PC-3 (cell line): ENCODE results near the gene PCNX2. TPM values are rescaled to one million over a fixed set of nuclear protein-coding genes. Genes with fewer than 3 reads are reported as not detected.

Source experiments
- ATAC-seq: fragments of 200-7000 bp; cut with Tn5 transposase; 2 replicates; pipeline ENCODE4 v1.9.1; 2020; ENCODE audit warnings: mild to moderate bottlenecking, moderate library complexity
- BruUV-seq: library from RNA; stranded (reverse); fragments of 400-500 nt; replicated peaks from 2 replicates; lab custom pipeline; 2021; lab: Mats Ljungman, UMichigan
- CTCF ChIA-PET: fragments of 300-600 bp; sonication (Branson Sonifier 250); formaldehyde crosslinking; loops from one replicate; lab custom pipeline; 2022; ENCODE audit warnings: antibody characterized with exemption; lab: Charles Lee
- POLR2A ChIA-PET: fragments of 300-600 bp; sonication (Branson Sonifier 250); formaldehyde crosslinking; loops from one replicate; lab custom pipeline; 2022; ENCODE audit warnings: antibody characterized with exemption; ENCODE audit not compliant: unreplicated experiment; lab: Charles Lee
- DNase-seq: peaks from one replicate; pipeline ENCODE4 v3.0.0-alpha.2; 2015
- H2AFZ ChIP-seq: fragments of 300-600 bp; sonication (generic); 2 replicates; pipeline ENCODE4 v1.6.0; 2016; ENCODE audit warnings: antibody characterized with exemption, low read length
- H3F3A ChIP-seq: fragments of 300-600 bp; sonication (generic); one replicate; pipeline ENCODE4 v1.6.0; 2017; ENCODE audit warnings: antibody characterized with exemption, low read length, control low read depth, mild to moderate bottlenecking; ENCODE audit not compliant: unreplicated experiment
- H3K27ac ChIP-seq: fragments of 300-600 bp; sonication (generic); 2 replicates; pipeline ENCODE4 v1.5.1; 2016; ENCODE audit warnings: mild to moderate bottlenecking, low read length
- H3K27me3 ChIP-seq: fragments of 300-600 bp; sonication (generic); 2 replicates; pipeline ENCODE4 v1.6.1; 2016; ENCODE audit warnings: low read length, mixed read lengths
- H3K36me3 ChIP-seq: fragments of 300-600 bp; sonication (generic); 2 replicates; pipeline ENCODE4 v1.6.1; 2016; ENCODE audit warnings: low read depth, mixed run types, low read length, mixed read lengths
- H3K4me1 ChIP-seq: fragments of 300-600 bp; sonication (generic); 2 replicates; pipeline ENCODE4 v1.5.1; 2016; ENCODE audit warnings: low read length; ENCODE audit not compliant: insufficient read depth
- H3K4me2 ChIP-seq: fragments of 300-600 bp; sonication (generic); 2 replicates; pipeline ENCODE4 v1.6.0; 2016; ENCODE audit warnings: low read length
- H3K4me3 ChIP-seq: fragments of 300-600 bp; sonication (generic); 2 replicates; pipeline ENCODE4 v1.5.1; 2016; ENCODE audit warnings: mild to moderate bottlenecking, low read length, mixed read lengths
- H3K79me2 ChIP-seq: fragments of 300-600 bp; sonication (generic); 2 replicates; pipeline ENCODE4 v1.6.1; 2017; ENCODE audit warnings: low read length, mixed read lengths
- H3K9ac ChIP-seq: fragments of 300-600 bp; sonication (generic); 2 replicates; pipeline ENCODE4 v1.6.0; 2016; ENCODE audit warnings: mild to moderate bottlenecking, low read length
- H3K9me2 ChIP-seq: fragments of 300-600 bp; sonication (generic); replicated peaks from 2 replicates; pipeline ENCODE4 v1.6.1; 2016; ENCODE audit warnings: mixed run types, low read length, mixed read lengths
- H3K9me3 ChIP-seq: fragments of 300-600 bp; sonication (generic); 2 replicates; pipeline ENCODE4 v1.6.1; 2016; ENCODE audit warnings: low read length, mixed read lengths
- H4K20me1 ChIP-seq: fragments of 300-600 bp; sonication (generic); 2 replicates; pipeline ENCODE4 v1.6.1; 2016; ENCODE audit warnings: low read length, mixed read lengths
- CTCF ChIP-seq: fragments of 300-600 bp; sonication (generic); conservative IDR thresholded peaks from 2 replicates; pipeline ENCODE4 v1.5.1; 2017; ENCODE audit warnings: antibody characterized with exemption, low read depth, mild to moderate bottlenecking, low read length
- EZH2 ChIP-seq: fragments of 300-600 bp; sonication (generic); IDR thresholded peaks from one replicate; pipeline ENCODE4 v1.6.1; 2017; ENCODE audit warnings: antibody characterized with exemption, mild to moderate bottlenecking, low read length; ENCODE audit not compliant: unreplicated experiment
- EZH2phosphoT487 ChIP-seq: fragments of 300-600 bp; sonication (generic); IDR thresholded peaks from 2 replicates; pipeline ENCODE4 v1.6.1; 2018; ENCODE audit warnings: mild to moderate bottlenecking, antibody characterized with exemption, low read length, borderline replicate concordance
- intact Hi-C: fragments of 100-400 bp; cut with micrococcal nuclease; formaldehyde crosslinking; loops from 2 replicates; pipeline ENCODE4 v1.9.0; 2023
- total RNA-seq: library from RNA; depleted of rRNA; stranded (reverse); fragments of >200 nt; gene quantifications from 2 replicates; pipeline ENCODE4 v1.2.3, GENCODE V29; 2014

Gene PCNX2
- total RNA-seq, 1 experiment from 2014 or later: 17.3 TPM

- no peak for ATAC-seq
- Histone ChIP-seq H3K27me3 (no peaks in the 10 kb centered on the region), H3K36me3 (peaks cover 43% of the 10 kb centered on the region), H3K4me3 (no peak overlapping the region), H2AFZ (no peak overlapping the region), H3K9me2 (no peaks in the 10 kb centered on the region), H3K27ac (no peak overlapping the region), H3K9ac (no peak overlapping the region), H3K79me2 (no peaks in the 10 kb centered on the region), H3F3A (no peaks in the 10 kb centered on the region), H3K9me3 (peaks cover 12% of the 10 kb centered on the region; the same call in 1 of the 2 replicates), H3K4me1 (no peaks in the 10 kb centered on the region), H4K20me1 (no peaks in the 10 kb centered on the region), H3K4me2 (no peak overlapping the region)
- CTCF ChIA-PET: no interaction called here
- no TSS peak for BruUV-seq
- TF ChIP-seq EZH2 (no peak), CTCF (no peak), EZH2phosphoT487 (no peak)
- POLR2A ChIA-PET: no interaction called here
- no peak for DNase-seq
- intact Hi-C loops: no loop called here
These were observed 299.4 kb downstream of the PCNX2 start for GRCh38 chr1:232996143-232996542.

GRCh38 chr1:232995189-232995588, 300.3 kb downstream of the PCNX2 start:
- Histone ChIP-seq H3K4me1 (no peaks in the 10 kb centered on the region), H3F3A (no peaks in the 10 kb centered on the region), H3K4me3 (no peak overlapping the region), H4K20me1 (no peaks in the 10 kb centered on the region), H3K27me3 (no peaks in the 10 kb centered on the region), H3K9me2 (no peaks in the 10 kb centered on the region), H3K36me3 (peaks cover 43% of the 10 kb centered on the region), H2AFZ (no peak overlapping the region), H3K27ac (no peak overlapping the region), H3K9ac (no peak overlapping the region), H3K9me3 (peaks cover 12% of the 10 kb centered on the region; the same call in 1 of the 2 replicates), H3K79me2 (no peaks in the 10 kb centered on the region), H3K4me2 (no peak overlapping the region)
- DNase-seq (no peak), ATAC-seq (no peak)
- ChIA-PET CTCF (no interaction called here), POLR2A (no interaction called here)
- intact Hi-C loops: no loop called here
- BruUV-seq: no TSS peak
- TF ChIP-seq EZH2phosphoT487: no peak
- no peak for TF ChIP-seq EZH2
- TF ChIP-seq CTCF: no peak

GRCh38 chr1:232993555-232993954, 302.0 kb downstream of the PCNX2 start:
- Histone ChIP-seq H3K9ac (no peak overlapping the region), H3K9me2 (no peaks in the 10 kb centered on the region), H3K9me3 (peaks cover 12% of the 10 kb centered on the region; the same call in 1 of the 2 replicates), H3K4me1 (peaks cover 4% of the 10 kb centered on the region), H3K79me2 (no peaks in the 10 kb centered on the region), H2AFZ (no peak overlapping the region), H3K4me3 (no peak overlapping the region; the same call in 1 of the 2 replicates), H3F3A (no peaks in the 10 kb centered on the region), H3K36me3 (peaks cover 35% of the 10 kb centered on the region), H3K27ac (no peak overlapping the region), H3K4me2 (no peak overlapping the region), H4K20me1 (no peaks in the 10 kb centered on the region), H3K27me3 (no peaks in the 10 kb centered on the region)
- no peak for TF ChIP-seq EZH2phosphoT487
- no peak for TF ChIP-seq CTCF
- TF ChIP-seq EZH2: no peak
- intact Hi-C loops: no loop called here
- DNase-seq (no peak), ATAC-seq (no peak)
- POLR2A ChIA-PET: no interaction called here
- BruUV-seq: no TSS peak
- CTCF ChIA-PET: no interaction called here
